BE2C (cell line): ENCODE measurements around the gene DNAJC5.
A peak's percentile ranks its signal among the peaks of the same experiment; 100 is the strongest.

Source experiments
- DNase-seq: peaks from one replicate; pipeline ENCODE4 v3.0.0-alpha.2; 2020
- H3K27me3 ChIP-seq: fragments of 250-450 bp; sonication (Bioruptor Pico); 2 replicates; pipeline ENCODE4 v1.5.1; 2020; ENCODE audit warnings: mild to moderate bottlenecking
- H3K36me3 ChIP-seq: fragments of 250-450 bp; sonication (Bioruptor Pico); 2 replicates; pipeline ENCODE4 v1.5.1; 2020; ENCODE audit warnings: mild to moderate bottlenecking
- H3K4me1 ChIP-seq: fragments of 250-450 bp; sonication (Bioruptor Pico); 2 replicates; pipeline ENCODE4 v1.5.1; 2020
- H3K4me3 ChIP-seq: 2 replicates; pipeline ENCODE4 v1.5.1; 2011; ENCODE audit warnings: low read depth, low read length
- H3K9me3 ChIP-seq: fragments of 250-450 bp; sonication (Bioruptor Pico); 2 replicates; pipeline ENCODE4 v1.5.1; 2020
- CTCF ChIP-seq: IDR thresholded peaks from 2 replicates; pipeline ENCODE4 v1.5.1; 2012; ENCODE audit warnings: mild to moderate bottlenecking, low read depth, low read length

Gene DNAJC5

GRCh38 chr20:63890616-63891015 lies 4.3 kb upstream of the DNAJC5 start:
- DNase-seq, result no peak
- Histone ChIP-seq H3K4me3 (no peak overlapping the region), H3K4me1 (no peaks in the 10 kb centered on the region), H3K27me3 (no peaks in the 10 kb centered on the region), H3K9me3 (no peaks in the 10 kb centered on the region), H3K36me3 (peaks cover 26% of the 10 kb centered on the region)
- TF ChIP-seq CTCF, result no peak

- Histone ChIP-seq H3K27me3 (no peaks in the 10 kb centered on the region), H3K4me1 (no peaks in the 10 kb centered on the region), H3K4me3 (no peak overlapping the region), H3K36me3 (peaks cover 22% of the 10 kb centered on the region), H3K9me3 (no peaks in the 10 kb centered on the region)
- 0 out of 2 replicates have a peak, but pooled peaks have one; percentile 2 for TF ChIP-seq CTCF
- DNase-seq, result no peak
Measured at GRCh38 chr20:63891061-63892002, 3.6 kb upstream of the DNAJC5 start.

- Histone ChIP-seq H3K4me1 (no peaks in the 10 kb centered on the region), H3K4me3 (no peak overlapping the region), H3K9me3 (no peaks in the 10 kb centered on the region), H3K27me3 (no peaks in the 10 kb centered on the region), H3K36me3 (peaks cover 15% of the 10 kb centered on the region)
- no peak for DNase-seq
- TF ChIP-seq CTCF, result no peak
Measured at GRCh38 chr20:63892402-63892801, 2.5 kb upstream of the DNAJC5 start.

- DNase-seq, result no peak
- Histone ChIP-seq H3K4me3 (peak overlapping the region; percentile 48), H3K9me3 (no peaks in the 10 kb centered on the region), H3K36me3 (peaks cover 15% of the 10 kb centered on the region), H3K4me1 (no peaks in the 10 kb centered on the region), H3K27me3 (no peaks in the 10 kb centered on the region)
- TF ChIP-seq CTCF, result no peak
Measured at GRCh38 chr20:63893999-63894357, 948 bp upstream of the DNAJC5 start.

GRCh38 chr20:63895202-63895951 lies 451 bp downstream of the DNAJC5 start:
- no peak for DNase-seq
- Histone ChIP-seq H3K4me3 (peak overlapping the region; percentile 82), H3K4me1 (no peaks in the 10 kb centered on the region), H3K36me3 (peaks cover 9% of the 10 kb centered on the region), H3K9me3 (no peaks in the 10 kb centered on the region), H3K27me3 (no peaks in the 10 kb centered on the region)
- no peak for TF ChIP-seq CTCF

GRCh38 chr20:63895952-63896263 lies 982 bp downstream of the DNAJC5 start:
- TF ChIP-seq CTCF, result no peak
- no peaks in the 10 kb centered on the region for H3K27me3 ChIP-seq
- no peaks in the 10 kb centered on the region for H3K9me3 ChIP-seq
- peaks cover 6% of the 10 kb centered on the region; the same call in 1 of the 2 replicates for H3K36me3 ChIP-seq
- H3K4me1 ChIP-seq, result no peaks in the 10 kb centered on the region
- DNase-seq, result no peak
- H3K4me3 ChIP-seq, result peak overlapping the region; percentile 82
